Measurements from ENCODE around the gene RAD52. TPM values are rescaled to one million over a fixed set of nuclear protein-coding genes. Genes with fewer than 3 reads are reported as not detected.

Gene RAD52
- total RNA-seq, 1 experiment from 2014 or later, result 15.3 TPM

DNA sequence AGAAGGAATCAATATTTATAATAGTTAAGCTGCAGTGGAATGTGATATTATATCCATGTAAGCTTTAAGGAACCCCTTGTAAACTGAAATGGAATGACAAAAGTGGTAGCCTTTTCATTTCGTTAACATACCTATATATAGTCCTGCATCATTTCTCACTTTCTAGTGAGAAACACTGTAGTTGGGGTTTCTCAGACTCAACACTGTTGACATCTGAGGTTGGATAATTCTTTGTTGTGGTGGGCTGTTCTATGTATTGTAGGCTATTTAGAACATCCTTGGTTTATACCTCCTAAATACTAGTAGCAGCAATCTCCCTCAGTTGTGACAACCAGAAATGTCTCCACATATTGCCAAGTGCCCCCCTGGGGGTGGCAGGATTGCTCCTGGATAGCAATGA is 79.1 kb downstream of the RAD52 start:
- Mint-ChIP-seq H3K27ac (no peak overlapping the region), H3K36me3 (ENCODE audit: insufficient read depth in 1 of 3, low read depth in 3 of 3) (peaks cover 5 to 39% (median 29%) of the 10 kb centered on the region in 3 experiments), H3K27me3 (ENCODE audit: low read depth) (no peaks in the 10 kb centered on the region), H3K4me3 (no peak overlapping the region), H3K9me3 (no peaks in the 10 kb centered on the region), H3K4me1 (no peaks in the 10 kb centered on the region)
- Histone ChIP-seq H2BK12ac (ENCODE audit: insufficient read length, low read depth, low read length) (no peak overlapping the region), H4K8ac (replicated peaks; ENCODE audit: insufficient read length, low read depth, low read length) (no peak overlapping the region), H3K79me1 (ENCODE audit: insufficient read depth, low read depth, low read length, poor library complexity, severe bottlenecking) (no peaks in the 10 kb centered on the region), H3T11ph (ENCODE audit: low read length) (no peak overlapping the region), H2BK15ac (ENCODE audit: low read depth, low read length) (no peak overlapping the region), H4K5ac (ENCODE audit: insufficient read length, low read depth, low read length) (no peak overlapping the region), H2BK20ac (ENCODE audit: low read depth, low read length, poor library complexity, severe bottlenecking) (no peak overlapping the region), H3K9ac (ENCODE audit: extremely low read depth, insufficient read length, low read length) (no peak overlapping the region), H2BK5ac (ENCODE audit: insufficient read length, low read length) (no peak overlapping the region), H3K23me2 (ENCODE audit: insufficient read length, low read depth, low read length, poor library complexity, severe bottlenecking) (no peaks in the 10 kb centered on the region), H3K27me3 (ENCODE audit: insufficient read depth, low read length) (no peaks in the 10 kb centered on the region), H3K9me3 (ENCODE audit: control insufficient read depth, low read depth, low read length) (no peaks in the 10 kb centered on the region), H3K27ac (ENCODE audit: insufficient read length, low read depth, low read length) (no peak overlapping the region), H3K18ac (ENCODE audit: insufficient read length, low read depth, low read length) (no peak overlapping the region), H2AK5ac (ENCODE audit: insufficient read length, low read length) (no peak overlapping the region), H3K4me2 (ENCODE audit: insufficient read depth, insufficient read length, low read length) (no peak overlapping the region), H3K4me1 (ENCODE audit: insufficient read depth, low read length) (no peaks in the 10 kb centered on the region), H4K20me1 (ENCODE audit: control insufficient read depth, insufficient read depth, insufficient read length) (no peaks in the 10 kb centered on the region), H3K14ac (ENCODE audit: insufficient read depth, low read length) (no peak overlapping the region), H2BK120ac (ENCODE audit: low read depth, low read length, poor library complexity, severe bottlenecking) (no peak overlapping the region), H3K56ac (ENCODE audit: insufficient read length, low read depth, low read length) (no peak overlapping the region), H4K91ac (ENCODE audit: insufficient read length, low read depth, low read length) (no peak overlapping the region), H2AFZ (ENCODE audit: low read length) (no peak overlapping the region), H3K23ac (ENCODE audit: insufficient read length, low read depth, low read length) (no peak overlapping the region), H3K79me2 (ENCODE audit: insufficient read depth, low read length) (no peaks in the 10 kb centered on the region), H3K4ac (ENCODE audit: low read depth, low read length) (no peak overlapping the region)
- TF ChIP-seq CTCF (conservative IDR thresholded peaks at IDR 0.05), result no peak
- no CpG with 5 or more reads among the region's 1 CpG for WGBS (ENCODE audit: extremely low coverage, insufficient read length, low lambda C conversion rate)
- no peak for DNase-seq
